HG03280 (cell line): ENCODE data around the gene SRSF1.
A peak's percentile ranks its signal among the peaks of the same experiment; 100 is the strongest.
"Not testable (repeated sequence)": the region's sequence is repeated elsewhere in the genome, so short reads cannot be mapped to it uniquely, and the experiment has no call there.

Source experiments
- ATAC-seq: cut with Tn5 transposase; IDR thresholded peaks from one replicate; pipeline ENCODE4 v1.9.1; 2021; ENCODE audit warnings: mild to moderate bottlenecking, moderate library complexity; ENCODE audit not compliant: unreplicated experiment

Gene SRSF1

DNA sequence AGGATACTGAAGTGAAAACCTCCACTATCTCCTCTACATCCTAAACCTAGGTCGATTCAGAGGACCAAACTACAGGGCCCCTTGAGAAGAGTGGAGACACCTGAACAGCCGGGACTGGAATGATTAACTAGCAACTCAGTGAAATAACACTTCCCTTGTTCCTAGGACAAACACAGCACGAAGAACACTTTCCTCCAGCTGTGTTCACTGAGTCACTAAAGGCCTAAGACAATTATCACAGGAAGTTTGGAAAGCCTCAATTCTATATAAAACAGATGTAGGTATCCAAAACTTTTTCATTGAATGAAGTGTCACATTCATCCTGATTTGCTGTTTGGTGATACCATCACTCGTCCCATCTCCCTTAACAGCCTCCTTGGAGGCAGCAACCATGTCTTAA is 36.3 kb downstream of the SRSF1 start:
- ATAC-seq: no peak

GRCh38 chr17:57968456-57968855 is 38.6 kb downstream of the SRSF1 start:
- ATAC-seq: no peak

GRCh38 chr17:57966875-57967274 is 40.2 kb downstream of the SRSF1 start:
- ATAC-seq: no peak

DNA sequence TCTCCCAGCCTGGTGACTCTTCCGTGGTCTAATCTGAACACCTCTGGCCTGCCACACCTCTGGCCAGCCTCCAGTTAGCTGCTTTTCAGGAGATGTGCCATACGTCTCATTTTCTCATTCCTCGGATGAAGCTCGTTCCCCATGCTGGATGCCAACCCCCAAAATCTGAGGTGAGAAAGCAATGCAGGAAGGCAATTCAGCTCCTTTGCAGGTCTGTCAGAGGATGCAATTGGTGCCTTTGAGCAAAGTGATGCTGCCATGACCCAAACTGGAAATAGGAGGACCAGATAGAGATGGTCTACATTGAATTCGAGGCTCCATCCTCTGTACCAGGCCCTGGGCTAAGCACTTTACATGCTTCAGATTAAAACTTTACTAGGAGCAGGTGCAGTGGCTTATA is 40.8 kb downstream of the SRSF1 start:
- ATAC-seq: no peak

GRCh38 chr17:57965521-57966160 is 41.4 kb downstream of the SRSF1 start:
- ATAC-seq: no peak

GRCh38 chr17:57963149-57963511 is 43.9 kb downstream of the SRSF1 start:
- ATAC-seq: no peak

DNA sequence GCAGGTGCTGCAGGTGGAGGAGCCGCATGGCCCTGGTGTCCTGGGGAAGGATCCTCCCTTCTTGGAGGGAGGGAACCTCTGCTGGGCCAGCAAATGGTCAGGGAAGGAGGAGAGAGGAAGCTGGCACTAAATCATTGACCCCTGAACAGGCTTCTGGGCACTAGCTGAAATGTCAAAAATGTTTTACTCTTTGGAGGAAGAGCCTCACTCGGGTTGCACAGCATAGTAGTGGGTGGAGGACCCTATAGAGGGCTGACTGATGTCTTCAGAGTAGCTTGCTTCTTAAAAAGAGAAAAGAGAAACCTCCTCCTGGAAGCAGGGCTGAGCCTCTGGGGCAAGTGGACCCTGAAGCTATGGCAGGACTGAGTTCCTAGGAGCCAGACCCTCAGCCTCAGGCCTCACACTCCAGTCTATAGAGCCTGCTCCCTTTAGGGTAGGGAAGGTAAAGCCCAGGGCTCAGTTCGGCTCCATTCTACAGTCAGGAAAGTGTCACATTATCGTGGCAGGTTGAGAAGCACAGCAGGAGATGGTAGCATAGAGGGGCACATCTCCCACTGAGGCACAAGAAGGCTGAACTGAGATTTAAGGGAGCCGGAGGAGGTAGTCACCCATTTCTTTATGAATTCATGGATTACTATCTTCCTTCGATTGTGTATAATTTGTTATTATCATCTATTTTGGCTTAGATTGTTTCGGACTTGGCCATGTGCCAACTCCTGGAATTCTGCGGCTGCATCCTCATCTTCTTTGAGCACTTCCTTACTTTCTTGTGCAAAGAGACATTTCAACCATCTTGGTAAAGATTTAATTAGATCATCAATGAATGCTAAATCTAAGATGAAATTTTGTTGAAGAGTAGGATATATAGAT is 44.5 kb downstream of the SRSF1 start:
- ATAC-seq: no peak

GRCh38 chr17:57959929-57960328 is 47.1 kb downstream of the SRSF1 start:
- ATAC-seq: no peak

- not testable (repeated sequence) for ATAC-seq
These were observed 48.7 kb downstream of the SRSF1 start for GRCh38 chr17:57958391-57958790.

DNA sequence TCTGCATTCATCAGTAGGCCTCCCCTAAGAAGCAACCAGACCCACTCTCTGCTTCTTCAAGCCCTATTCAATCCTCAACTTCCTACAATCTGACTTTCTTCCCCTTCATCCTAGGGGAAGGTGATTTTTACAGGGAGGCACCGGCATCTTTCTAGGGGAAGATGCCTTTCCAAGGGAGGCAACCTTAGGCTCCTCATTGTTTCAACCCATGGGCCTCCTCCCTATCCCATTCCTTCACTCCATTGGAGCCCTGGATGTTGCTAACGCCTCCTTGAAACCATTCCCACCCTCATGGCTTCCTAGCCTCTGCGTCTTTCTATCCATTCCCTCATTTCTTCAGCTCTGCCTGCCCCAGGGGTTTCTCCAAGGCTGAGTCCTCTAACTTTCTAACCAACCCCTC is 49.2 kb downstream of the SRSF1 start:
- ATAC-seq: no peak

- no peak for ATAC-seq
These were observed 49.8 kb downstream of the SRSF1 start for GRCh38 chr17:57957120-57957850.

DNA sequence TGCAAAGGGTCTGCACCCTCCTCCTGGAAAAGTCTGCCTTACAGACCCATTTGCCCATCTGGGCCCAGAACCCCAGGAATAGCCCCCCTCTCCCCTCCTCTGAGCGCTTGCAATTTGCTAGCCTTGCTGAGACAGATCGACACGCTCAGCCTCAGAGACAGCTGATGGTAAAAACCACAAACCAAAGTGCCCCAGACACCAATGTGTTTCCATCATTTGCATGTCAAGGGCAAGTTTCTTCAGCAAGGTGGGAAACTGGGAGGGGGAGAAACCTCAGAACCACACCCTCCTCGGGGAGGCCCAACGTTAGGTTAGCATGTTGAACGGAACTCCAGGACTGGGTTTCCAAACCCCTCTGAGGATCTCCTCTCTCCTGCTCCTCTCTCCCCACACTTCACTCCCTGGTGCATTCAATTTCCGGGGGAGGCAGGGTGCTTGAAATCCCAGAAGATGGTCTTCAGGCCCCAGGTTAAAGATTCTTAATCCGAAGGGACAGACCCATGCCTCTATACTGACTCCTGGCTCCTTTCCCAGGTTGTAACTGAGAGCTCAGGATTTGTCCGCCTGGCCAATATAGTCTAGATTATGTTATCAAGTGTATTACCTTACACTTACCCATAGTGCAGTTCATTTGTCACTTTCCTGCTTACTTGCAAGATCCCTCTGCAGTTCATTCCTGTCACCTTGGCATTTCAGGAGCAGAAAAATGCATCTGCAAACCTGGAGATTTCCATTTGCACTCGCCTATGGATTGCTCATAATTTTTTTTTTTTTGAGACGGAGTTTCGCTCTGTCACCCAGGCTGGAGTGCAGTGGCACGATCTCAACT is 50.5 kb downstream of the SRSF1 start:
- no peak for ATAC-seq

DNA sequence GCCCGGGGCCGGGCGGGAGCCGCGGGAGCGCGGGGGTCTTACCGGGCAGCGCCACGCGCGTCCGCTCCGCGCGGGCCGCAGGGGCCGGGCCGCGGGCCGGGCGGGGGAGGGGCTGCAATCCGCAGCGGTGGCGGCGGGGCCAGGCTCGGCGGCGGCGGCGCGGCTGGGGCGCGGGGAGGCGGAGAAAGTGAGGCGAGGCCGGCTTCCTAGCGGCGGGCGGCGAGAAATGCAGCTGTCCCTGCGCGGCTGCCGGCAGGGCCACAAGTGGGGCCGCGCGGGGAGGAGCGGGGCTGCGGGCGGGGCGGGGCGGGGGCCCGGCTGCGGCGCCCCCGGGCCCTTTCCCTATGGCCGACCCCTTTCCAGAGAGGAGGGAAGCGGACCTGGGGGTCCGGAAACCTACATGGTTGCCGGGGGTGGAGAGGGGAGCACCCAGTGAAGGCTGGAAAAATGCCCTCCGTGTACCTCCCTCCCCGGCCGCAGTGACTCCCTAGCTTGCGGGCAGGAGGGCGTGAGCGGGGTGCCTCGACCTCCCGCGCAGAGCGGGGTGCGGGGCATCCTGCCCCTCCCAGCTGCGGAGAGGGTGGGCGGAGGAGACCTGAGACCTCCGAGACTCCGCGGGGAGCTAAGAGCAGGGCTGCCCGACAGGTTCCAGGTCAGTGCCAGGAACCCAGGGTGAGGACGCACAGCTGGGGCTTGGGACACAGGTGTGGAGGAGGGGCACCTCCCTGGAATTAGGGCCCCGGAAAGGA is 51.7 kb downstream of the SRSF1 start, which contains the start of gene CUEDC1:
TSS of gene CUEDC1 (minus strand) at position 230 of the 749 bp plus-strand sequence. CDS start 69,848 bp downstream, outside the sequence.
- peak; percentile 65 for ATAC-seq

DNA sequence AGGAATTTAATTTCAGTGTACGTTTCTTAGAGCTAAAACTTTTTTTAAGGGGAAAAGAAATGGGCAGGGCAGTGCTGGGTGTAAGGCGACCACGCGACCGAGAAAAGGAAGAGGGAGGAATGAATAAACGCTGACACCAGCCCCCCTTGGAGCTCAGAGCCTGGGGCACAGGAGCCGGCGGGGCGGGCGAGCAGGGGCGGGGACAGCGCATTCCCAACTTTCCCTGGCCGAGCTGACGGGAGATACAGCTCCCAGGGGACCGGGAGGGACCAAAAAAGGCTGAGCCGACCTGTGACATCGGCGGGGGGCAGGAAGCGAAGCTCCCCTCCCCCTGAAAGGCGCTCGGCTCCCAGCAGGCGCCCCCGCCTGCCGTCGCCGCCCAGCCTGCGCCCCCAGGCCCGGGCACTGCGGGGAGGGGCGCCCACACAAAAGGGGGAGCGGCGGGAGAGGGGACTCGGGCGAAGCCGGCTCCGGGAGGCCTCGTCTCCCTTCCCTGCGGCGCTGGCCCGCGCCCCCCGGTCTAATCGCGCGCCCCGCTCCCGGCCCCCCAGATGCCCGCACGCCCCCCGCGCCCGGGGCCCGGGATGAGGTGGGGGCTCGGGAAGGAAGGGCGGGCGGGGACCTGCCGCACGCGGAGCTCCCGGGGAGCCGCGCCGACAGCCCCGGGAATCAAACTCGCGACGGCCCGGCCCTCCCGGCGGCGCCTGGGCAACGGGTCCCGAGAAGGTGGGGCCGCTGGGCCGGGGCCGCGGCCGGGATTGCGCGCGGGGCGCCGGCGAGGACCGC is 52.5 kb downstream of the SRSF1 start:
- peak; percentile 7 for ATAC-seq

GRCh38 chr17:57953705-57954396 is 53.2 kb downstream of the SRSF1 start:
- no peak for ATAC-seq
